ENCODE data around the gene CST3.

- TF ChIP-seq CTCF (optimal IDR thresholded peaks at IDR 0.05 in 1 of 3, IDR thresholded peaks at IDR 0.05 in 1 of 3, conservative IDR thresholded peaks at IDR 0.05 in 1 of 3; ENCODE audit: extremely low read depth in 1 of 3, insufficient read depth in 2 of 3, low read length in 3 of 3) = no peak
- TF ChIP-seq EZH2 (IDR thresholded peaks at IDR 0.05; ENCODE audit: low read length) = no peak
Observed at GRCh38 chr20:23671479-23671878, 33.7 kb upstream of the CST3 start.
